Thyroid gland (tissue), 4 donors: ENCODE results near the gene CXCR4.

Experiments used
- CTCF ChIP-seq, 6 experiments: fragments of 200-600 bp in 3 of 6; fragments of 450-650 bp in 3 of 6; sonication (generic) in 3 of 6; IDR thresholded peaks; one replicate each; pipeline ENCODE4 v1.5.1; 2016 to 2019; ENCODE audit warnings: antibody characterized with exemption in 6 of 6, mild to moderate bottlenecking in 2 of 6, inconsistent platforms in 1 of 6, moderate library complexity in 1 of 6
- POLR2A ChIP-seq, 2 donors: fragments of 450-650 bp; IDR thresholded peaks; one replicate each; pipeline ENCODE4 v1.6.1; 2017; ENCODE audit warnings: antibody characterized with exemption in 2 of 2, mild to moderate bottlenecking in 2 of 2, moderate library complexity in 1 of 2

- TF ChIP-seq CTCF (IDR thresholded peaks at IDR 0.05) = no peak
- TF ChIP-seq POLR2A (IDR thresholded peaks at IDR 0.05) = no peak
Observed at GRCh38 chr2:136080114-136080513, 37.8 kb downstream of the CXCR4 start.
